Endothelial cell of umbilical vein (primary cell): Measurements from ENCODE around the gene CEP83. TPM values are rescaled to one million over a fixed set of nuclear protein-coding genes. Genes with fewer than 3 reads are reported as not detected.
A peak's percentile ranks its signal among the peaks of the same experiment; 100 is the strongest.

ENCODE experiments used
- BruUV-seq: library from RNA; stranded (reverse); fragments of 400-500 nt; replicated peaks from 2 replicates; lab custom pipeline; 2021; lab: Mats Ljungman, UMichigan
- CTCF ChIA-PET: fragments of 300-600, 350-600 bp; sonication (Branson Sonifier 250); formaldehyde crosslinking; loops from one replicate; lab custom pipeline; 2021; ENCODE audit warnings: antibody characterized with exemption, inconsistent platforms; lab: Charles Lee
- POLR2A ChIA-PET: fragments of 300-600, 350-600 bp; sonication (Branson Sonifier 250); formaldehyde crosslinking; loops from one replicate; lab custom pipeline; 2021; ENCODE audit warnings: antibody characterized with exemption, inconsistent platforms; lab: Charles Lee
- DNase-seq: peaks from one replicate; pipeline ENCODE4 v3.0.0-alpha.2; 2011; ENCODE audit warnings: low read depth, low spot score
- FAIRE-seq: peaks from 2 replicates; lab custom pipeline; 2011; peaks lifted over from hg19 to GRCh38; lab: Jason Lieb, UNC
- H2AFZ ChIP-seq: 2 replicates; pipeline ENCODE4 v1.6.0; 2012; ENCODE audit warnings: low read depth, low read length, control low read depth, inconsistent platforms
- H3K27ac ChIP-seq: 2 replicates; pipeline ENCODE4 v1.5.1; 2011; ENCODE audit warnings: low read depth, mild to moderate bottlenecking, control low read depth, low read length, moderate library complexity; ENCODE audit not compliant: insufficient read depth
- H3K27me3 ChIP-seq, 2 experiments: 2 replicates each; pipeline versions ENCODE4 v1.6.0 to v1.6.1; 2011; ENCODE audit warnings: low read length in 2 of 2, mixed read lengths in 1 of 2; ENCODE audit not compliant: control insufficient read depth in 2 of 2, insufficient read depth in 2 of 2
- H3K36me3 ChIP-seq, 2 experiments: 2 replicates in 1 of 2; 3 replicates in 1 of 2; pipeline ENCODE4 v1.5.1; 2011; ENCODE audit warnings: low read length in 2 of 2, mild to moderate bottlenecking in 1 of 2, moderate library complexity in 1 of 2; ENCODE audit not compliant: control insufficient read depth in 2 of 2, insufficient read depth in 2 of 2; ENCODE audit errors: extremely low read depth in 1 of 2
- H3K4me1 ChIP-seq: 3 replicates; pipeline ENCODE4 v1.5.1; 2011; ENCODE audit warnings: mild to moderate bottlenecking, low read length; ENCODE audit not compliant: control insufficient read depth, insufficient read depth; ENCODE audit errors: extremely low read depth
- H3K4me2 ChIP-seq: 2 replicates; pipeline ENCODE4 v1.6.1; 2011; ENCODE audit warnings: low read length, control low read depth, mixed read lengths; ENCODE audit not compliant: insufficient read depth
- H3K4me3 ChIP-seq, 3 experiments: fragments of 200-600 bp in 1 of 3; sonication (generic), shearing (Covaris generic) in 1 of 3; replicated peaks in 1 of 3; 2 replicates each; pipeline ENCODE4 v1.5.1; 2011 to 2016; ENCODE audit warnings: control low read depth in 3 of 3, low read length in 3 of 3, mild to moderate bottlenecking in 2 of 3, inconsistent platforms in 1 of 3, low read depth in 1 of 3, moderate library complexity in 1 of 3; ENCODE audit not compliant: insufficient read depth in 1 of 3
- H3K79me2 ChIP-seq: 2 replicates; pipeline ENCODE4 v1.6.0; 2012; ENCODE audit warnings: low read length, inconsistent platforms; ENCODE audit not compliant: control insufficient read depth, insufficient read depth
- H3K9ac ChIP-seq: replicated peaks from 2 replicates; pipeline ENCODE3; 2011; ENCODE audit warnings: low read length, control low read depth; ENCODE audit not compliant: insufficient read depth; ENCODE audit errors: extremely low read depth
- H3K9me1 ChIP-seq: replicated peaks from 3 replicates; pipeline ENCODE4 v1.6.0; 2011; ENCODE audit warnings: mild to moderate bottlenecking, low read length; ENCODE audit not compliant: control insufficient read depth, insufficient read depth; ENCODE audit errors: extremely low read depth
- H3K9me3 ChIP-seq: replicated peaks from 2 replicates; pipeline ENCODE4 v1.5.1; 2012; ENCODE audit warnings: low read length, inconsistent platforms; ENCODE audit not compliant: control insufficient read depth, insufficient read depth
- H4K20me1 ChIP-seq: replicated peaks from 2 replicates; pipeline ENCODE3; 2011; ENCODE audit warnings: mild to moderate bottlenecking, low read length; ENCODE audit not compliant: control insufficient read depth, insufficient read depth; ENCODE audit errors: extremely low read depth
- EZH2 ChIP-seq: IDR thresholded peaks from 2 replicates; pipeline ENCODE4 v1.6.1; 2012; ENCODE audit warnings: borderline replicate concordance, low read depth, mild to moderate bottlenecking, moderate library complexity, low read length, inconsistent platforms; ENCODE audit not compliant: severe bottlenecking
- FOS ChIP-seq: IDR thresholded peaks from 2 replicates; pipeline ENCODE4 v1.6.1; 2011; ENCODE audit warnings: mild to moderate bottlenecking, low read length, moderate library complexity, borderline replicate concordance; ENCODE audit not compliant: insufficient read depth
- GATA2 ChIP-seq: IDR thresholded peaks from 2 replicates; pipeline ENCODE4 v1.7.0; 2011; ENCODE audit warnings: low read depth, mild to moderate bottlenecking, moderate library complexity, mixed read lengths, low read length; ENCODE audit not compliant: insufficient read length, insufficient read depth
- JUN ChIP-seq: IDR thresholded peaks from 2 replicates; pipeline ENCODE4 v1.6.1; 2011; ENCODE audit warnings: borderline replicate concordance, low read depth; ENCODE audit not compliant: insufficient read length, insufficient read depth
- MYC ChIP-seq: IDR thresholded peaks from one replicate; pipeline ENCODE4 v1.6.1; 2011; ENCODE audit warnings: mild to moderate bottlenecking, low read depth, low read length
- POLR2A ChIP-seq: IDR thresholded peaks from 2 replicates; pipeline ENCODE4 v1.6.1; 2012; ENCODE audit warnings: low read depth, mild to moderate bottlenecking, control low read depth, low read length
- POLR2AphosphoS5 ChIP-seq: IDR thresholded peaks from 2 replicates; pipeline ENCODE4 v1.6.1; 2012; ENCODE audit warnings: low read depth, mild to moderate bottlenecking, control low read depth, low read length, moderate library complexity; ENCODE audit not compliant: insufficient read depth
- dilution Hi-C: fragments of 300-500 bp; cut with MboI; formaldehyde crosslinking; loops from one replicate; pipeline ENCODE4 v1.15.0; 2019; ENCODE audit warnings: low sequenced_read_pairs; ENCODE audit not compliant: extremely low pct_ligation_motif_present
- intact Hi-C: fragments of 100-400 bp; cut with micrococcal nuclease; formaldehyde crosslinking; loops from one replicate; pipeline ENCODE4 v1.10.0; 2022
- polyA plus RNA-seq, 4 experiments: library from polyadenylated mRNA; depleted of rRNA in 3 of 4; stranded (reverse) in 3 of 4; unstranded in 1 of 4; fragments of >200 nt; gene quantifications; 2 replicates each; pipeline versions ENCODE4 v1.2.1 to v1.2.3, GENCODE V29; 2011 to 2012; ENCODE audit warnings: missing spikeins in 1 of 4
- total RNA-seq: library from RNA; stranded (reverse); gene quantifications from 2 replicates; pipeline ENCODE4 v1.2.3, GENCODE V29; 2021
- TF ChIP-seq, protein P1 (sequence below): IDR thresholded peaks from 2 replicates; pipeline ENCODE4 v1.6.1; 2011; ENCODE audit not compliant: insufficient read depth, insufficient read length
- TF ChIP-seq, protein P2 (sequence below), 2 donors: IDR thresholded peaks; 1 replicate in 1 of 2; 2 replicates in 1 of 2; pipeline ENCODE4 v1.5.1; 2011; ENCODE audit warnings: low read length in 2 of 2, mild to moderate bottlenecking in 2 of 2, moderate library complexity in 2 of 2, control low read depth in 1 of 2, inconsistent platforms in 1 of 2, low read depth in 1 of 2; ENCODE audit not compliant: insufficient read depth in 1 of 2; ENCODE audit errors: extremely low read depth in 1 of 2

The CEP83 gene
- total and polyA plus RNA-seq, 2 donors (not counting 3 experiments of a cell fraction or from before 2014, with no cell fraction given), result 2.9 to 15.3 TPM

DNA sequence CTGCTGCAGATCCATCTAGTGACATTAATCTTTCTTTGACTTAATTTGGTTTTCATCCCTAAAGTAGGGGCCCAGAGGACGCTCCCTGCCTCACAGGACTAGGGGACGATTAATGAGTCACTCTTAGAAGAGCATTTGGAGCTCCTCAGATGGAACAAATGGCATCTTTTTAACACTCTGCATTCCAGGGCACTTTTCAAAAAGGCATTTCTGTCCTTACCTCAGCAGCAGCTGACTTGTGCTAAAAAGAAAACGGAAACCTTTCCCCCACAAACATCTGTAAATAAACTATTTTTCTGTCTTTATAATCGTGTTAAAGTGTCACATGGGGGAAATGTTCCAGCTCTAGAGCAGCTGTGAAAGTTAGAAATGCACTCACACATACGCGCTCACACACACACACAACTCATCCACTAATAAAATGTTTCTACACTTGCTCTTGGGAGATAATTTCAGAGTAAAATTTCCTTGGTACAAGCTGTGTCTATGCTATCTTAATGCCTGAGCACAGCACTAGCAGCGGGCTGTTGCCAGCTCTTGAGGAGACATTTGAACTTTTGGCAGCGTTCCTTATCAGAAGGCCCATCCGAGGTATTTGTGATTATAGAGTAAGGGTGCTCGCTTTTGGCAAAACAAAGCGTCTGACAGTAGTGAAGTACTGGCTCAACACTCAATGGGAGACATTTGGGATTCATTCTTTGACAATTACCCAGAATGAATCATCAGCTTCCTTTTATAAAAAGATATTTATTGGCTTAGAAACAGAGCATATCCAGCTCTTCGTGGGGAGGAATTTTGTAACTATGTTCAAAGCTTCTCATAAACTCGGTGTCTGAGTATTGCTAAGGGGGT lies 170.0 kb downstream of the CEP83 start:
- POLR2A ChIA-PET, result no interaction called here
- Histone ChIP-seq H3K4me1 (peaks cover 6% of the 10 kb centered on the region), H4K20me1 (no peaks in the 10 kb centered on the region), H3K36me3 (no peaks in the 10 kb centered on the region), H3K9ac (no peak overlapping the region), H3K79me2 (no peaks in the 10 kb centered on the region), H3K9me3 (no peaks in the 10 kb centered on the region), H3K9me1 (no peaks in the 10 kb centered on the region), H3K27ac (no peak overlapping the region), H2AFZ (no peak overlapping the region), H3K4me3 (no peak overlapping the region), H3K4me2 (no peak overlapping the region), H3K27me3 (peaks cover 0 to 2% of the 10 kb centered on the region in 2 experiments)
- intact Hi-C loops, result no loop called here
- TF ChIP-seq GATA2 (peak; percentile 26), EZH2 (no peak), FOS (peak; percentile 29)
- dilution Hi-C loops, result no loop called here
- CTCF ChIA-PET, result interaction anchor here (0.6 to 1.9 kb wide), 8 partner anchors 8 to 154 kb away, joined by 3 to 6 read pairs (median 4); no protein-coding TSS in a partner anchor
- peak; percentile 82 for FAIRE-seq
- DNase-seq, result peak; percentile 42
- BruUV-seq, result no TSS peak

DNA sequence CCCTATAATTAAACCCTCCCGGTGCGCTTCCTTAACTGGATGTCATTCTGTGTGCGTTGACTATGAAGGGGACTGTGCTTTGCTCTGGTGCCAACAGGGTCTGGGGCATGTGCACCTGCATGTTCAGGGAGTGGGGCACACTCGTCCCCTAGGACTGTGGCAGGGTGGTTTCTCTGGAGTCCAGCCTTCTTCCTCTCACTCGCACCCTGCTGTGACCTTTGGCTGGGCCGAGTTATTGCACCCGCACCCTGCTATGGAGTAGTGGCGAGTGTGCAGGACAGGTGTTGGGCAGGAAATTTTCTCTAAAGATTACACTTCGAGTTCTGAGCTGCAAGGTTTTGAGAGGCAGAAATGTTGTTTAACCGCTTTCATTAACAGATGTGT lies 172.4 kb downstream of the CEP83 start:
- intact Hi-C loops (no loop called here), dilution Hi-C loops (no loop called here)
- no TSS peak for BruUV-seq
- Histone ChIP-seq H3K4me2 (no peak overlapping the region), H3K4me1 (peaks cover 16% of the 10 kb centered on the region), H3K27me3 (peaks cover 0 to 6% of the 10 kb centered on the region in 2 experiments), H3K27ac (no peak overlapping the region), H3K9ac (no peak overlapping the region), H2AFZ (no peak overlapping the region), H3K4me3 (no peak overlapping the region), H3K9me3 (no peaks in the 10 kb centered on the region), H3K36me3 (no peaks in the 10 kb centered on the region), H3K79me2 (no peaks in the 10 kb centered on the region), H4K20me1 (no peaks in the 10 kb centered on the region), H3K9me1 (no peaks in the 10 kb centered on the region)
- FAIRE-seq (no peak), DNase-seq (no peak)
- CTCF ChIA-PET, result no interaction called here
- TF ChIP-seq, protein P1, sequence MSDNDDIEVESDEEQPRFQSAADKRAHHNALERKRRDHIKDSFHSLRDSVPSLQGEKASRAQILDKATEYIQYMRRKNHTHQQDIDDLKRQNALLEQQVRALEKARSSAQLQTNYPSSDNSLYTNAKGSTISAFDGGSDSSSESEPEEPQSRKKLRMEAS, result no peak
- TF ChIP-seq, protein P2, sequence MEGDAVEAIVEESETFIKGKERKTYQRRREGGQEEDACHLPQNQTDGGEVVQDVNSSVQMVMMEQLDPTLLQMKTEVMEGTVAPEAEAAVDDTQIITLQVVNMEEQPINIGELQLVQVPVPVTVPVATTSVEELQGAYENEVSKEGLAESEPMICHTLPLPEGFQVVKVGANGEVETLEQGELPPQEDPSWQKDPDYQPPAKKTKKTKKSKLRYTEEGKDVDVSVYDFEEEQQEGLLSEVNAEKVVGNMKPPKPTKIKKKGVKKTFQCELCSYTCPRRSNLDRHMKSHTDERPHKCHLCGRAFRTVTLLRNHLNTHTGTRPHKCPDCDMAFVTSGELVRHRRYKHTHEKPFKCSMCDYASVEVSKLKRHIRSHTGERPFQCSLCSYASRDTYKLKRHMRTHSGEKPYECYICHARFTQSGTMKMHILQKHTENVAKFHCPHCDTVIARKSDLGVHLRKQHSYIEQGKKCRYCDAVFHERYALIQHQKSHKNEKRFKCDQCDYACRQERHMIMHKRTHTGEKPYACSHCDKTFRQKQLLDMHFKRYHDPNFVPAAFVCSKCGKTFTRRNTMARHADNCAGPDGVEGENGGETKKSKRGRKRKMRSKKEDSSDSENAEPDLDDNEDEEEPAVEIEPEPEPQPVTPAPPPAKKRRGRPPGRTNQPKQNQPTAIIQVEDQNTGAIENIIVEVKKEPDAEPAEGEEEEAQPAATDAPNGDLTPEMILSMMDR (IDR thresholded peaks at IDR 0.05; ENCODE audit: extremely low read depth in 1 of 2, insufficient read depth in 1 of 2, low read depth in 1 of 2, low read length in 2 of 2), result no peak
- TF ChIP-seq JUN, result no peak
- no peak for TF ChIP-seq FOS
- no peak for TF ChIP-seq POLR2AphosphoS5
- TF ChIP-seq POLR2A, result no peak
- no peak for TF ChIP-seq GATA2
- TF ChIP-seq MYC, result no peak
- no peak for TF ChIP-seq EZH2
- POLR2A ChIA-PET, result no interaction called here
